ENCODE measurements around the gene DOC2B.
"Not testable (repeated sequence)": the region's sequence is repeated elsewhere in the genome, so short reads cannot be mapped to it uniquely, and the experiment has no call there.

DNA sequence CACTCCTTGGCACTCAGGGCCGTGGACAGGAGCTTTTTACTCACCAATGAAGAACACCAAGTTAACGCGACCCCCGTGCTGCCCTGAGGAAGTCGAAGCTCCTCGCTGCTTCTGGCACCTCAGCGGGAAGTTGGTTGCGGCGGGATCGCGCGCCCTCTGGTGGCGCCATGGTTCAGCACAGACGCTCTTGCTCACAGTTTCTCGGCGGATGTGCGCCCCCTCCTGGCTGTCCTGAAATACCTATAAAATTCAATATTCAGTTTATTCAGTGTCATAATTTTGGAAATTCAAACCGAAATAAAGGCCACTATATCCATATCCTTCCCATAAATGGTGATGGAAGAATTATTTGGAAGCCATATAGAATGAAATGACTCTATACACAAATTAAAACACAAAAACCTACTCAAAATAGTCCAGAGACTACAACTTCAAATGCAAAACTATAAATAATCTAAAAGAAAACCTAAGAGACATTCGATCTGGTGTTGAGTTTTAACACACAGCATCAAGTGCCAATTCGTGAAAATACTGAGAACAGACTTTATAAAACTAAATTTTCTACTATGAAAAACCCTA lies 63.0 kb downstream of the DOC2B start:
- not testable (repeated sequence) for TF ChIP-seq POLR2A (IDR thresholded peaks at IDR 0.05; ENCODE audit: control extremely low read depth in 1 of 2, low read depth in 2 of 2, low read length in 2 of 2); SIN3A (conservative IDR thresholded peaks at IDR 0.05 in 1 of 2, IDR thresholded peaks at IDR 0.05 in 1 of 2; ENCODE audit: low read depth in 1 of 2, low read length in 2 of 2); BCL11A (IDR thresholded peaks at IDR 0.05; ENCODE audit: low read depth in 2 of 2, low read length in 2 of 2)
- TF ChIP-seq, protein P1, sequence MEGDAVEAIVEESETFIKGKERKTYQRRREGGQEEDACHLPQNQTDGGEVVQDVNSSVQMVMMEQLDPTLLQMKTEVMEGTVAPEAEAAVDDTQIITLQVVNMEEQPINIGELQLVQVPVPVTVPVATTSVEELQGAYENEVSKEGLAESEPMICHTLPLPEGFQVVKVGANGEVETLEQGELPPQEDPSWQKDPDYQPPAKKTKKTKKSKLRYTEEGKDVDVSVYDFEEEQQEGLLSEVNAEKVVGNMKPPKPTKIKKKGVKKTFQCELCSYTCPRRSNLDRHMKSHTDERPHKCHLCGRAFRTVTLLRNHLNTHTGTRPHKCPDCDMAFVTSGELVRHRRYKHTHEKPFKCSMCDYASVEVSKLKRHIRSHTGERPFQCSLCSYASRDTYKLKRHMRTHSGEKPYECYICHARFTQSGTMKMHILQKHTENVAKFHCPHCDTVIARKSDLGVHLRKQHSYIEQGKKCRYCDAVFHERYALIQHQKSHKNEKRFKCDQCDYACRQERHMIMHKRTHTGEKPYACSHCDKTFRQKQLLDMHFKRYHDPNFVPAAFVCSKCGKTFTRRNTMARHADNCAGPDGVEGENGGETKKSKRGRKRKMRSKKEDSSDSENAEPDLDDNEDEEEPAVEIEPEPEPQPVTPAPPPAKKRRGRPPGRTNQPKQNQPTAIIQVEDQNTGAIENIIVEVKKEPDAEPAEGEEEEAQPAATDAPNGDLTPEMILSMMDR (IDR thresholded peaks at IDR 0.05; ENCODE audit: control extremely low read depth in 1 of 3, insufficient read depth in 1 of 3, low read depth in 1 of 3, low read length in 3 of 3): peak; percentile 21 to 79 (median 47)
- TF ChIP-seq, protein P2, sequence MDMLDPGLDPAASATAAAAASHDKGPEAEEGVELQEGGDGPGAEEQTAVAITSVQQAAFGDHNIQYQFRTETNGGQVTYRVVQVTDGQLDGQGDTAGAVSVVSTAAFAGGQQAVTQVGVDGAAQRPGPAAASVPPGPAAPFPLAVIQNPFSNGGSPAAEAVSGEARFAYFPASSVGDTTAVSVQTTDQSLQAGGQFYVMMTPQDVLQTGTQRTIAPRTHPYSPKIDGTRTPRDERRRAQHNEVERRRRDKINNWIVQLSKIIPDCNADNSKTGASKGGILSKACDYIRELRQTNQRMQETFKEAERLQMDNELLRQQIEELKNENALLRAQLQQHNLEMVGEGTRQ (IDR thresholded peaks at IDR 0.05; ENCODE audit: low read length): not testable (repeated sequence)

Data from H1 (cell line).